Measurements from ENCODE around the gene CTNNBIP1.

Gene CTNNBIP1

GRCh38 chr1:9922342-9922741 lies 12.3 kb upstream of the CTNNBIP1 start (continued):
- TF ChIP-seq, protein P1, sequence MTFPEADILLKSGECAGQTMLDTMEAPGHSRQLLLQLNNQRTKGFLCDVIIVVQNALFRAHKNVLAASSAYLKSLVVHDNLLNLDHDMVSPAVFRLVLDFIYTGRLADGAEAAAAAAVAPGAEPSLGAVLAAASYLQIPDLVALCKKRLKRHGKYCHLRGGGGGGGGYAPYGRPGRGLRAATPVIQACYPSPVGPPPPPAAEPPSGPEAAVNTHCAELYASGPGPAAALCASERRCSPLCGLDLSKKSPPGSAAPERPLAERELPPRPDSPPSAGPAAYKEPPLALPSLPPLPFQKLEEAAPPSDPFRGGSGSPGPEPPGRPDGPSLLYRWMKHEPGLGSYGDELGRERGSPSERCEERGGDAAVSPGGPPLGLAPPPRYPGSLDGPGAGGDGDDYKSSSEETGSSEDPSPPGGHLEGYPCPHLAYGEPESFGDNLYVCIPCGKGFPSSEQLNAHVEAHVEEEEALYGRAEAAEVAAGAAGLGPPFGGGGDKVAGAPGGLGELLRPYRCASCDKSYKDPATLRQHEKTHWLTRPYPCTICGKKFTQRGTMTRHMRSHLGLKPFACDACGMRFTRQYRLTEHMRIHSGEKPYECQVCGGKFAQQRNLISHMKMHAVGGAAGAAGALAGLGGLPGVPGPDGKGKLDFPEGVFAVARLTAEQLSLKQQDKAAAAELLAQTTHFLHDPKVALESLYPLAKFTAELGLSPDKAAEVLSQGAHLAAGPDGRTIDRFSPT (tag by site-specific recombination; IDR thresholded peaks at IDR 0.05), result no peak
- peak; percentile 59 for TF ChIP-seq PRDM6 (tag by site-specific recombination; IDR thresholded peaks at IDR 0.05)
- TF ChIP-seq ZNF18 (tag by site-specific recombination; IDR thresholded peaks at IDR 0.05), result peak; percentile 72
- no peak for TF ChIP-seq SALL2 (tag by site-specific recombination; IDR thresholded peaks at IDR 0.05; ENCODE audit: borderline replicate concordance)
- TF ChIP-seq FEZF1 (tag by site-specific recombination; IDR thresholded peaks at IDR 0.05), result peak; percentile 72
- no peak for TF ChIP-seq ZNF544 (tag by site-specific recombination; IDR thresholded peaks at IDR 0.05)
- TF ChIP-seq ATF2 (tag by site-specific recombination; IDR thresholded peaks at IDR 0.05; ENCODE audit: low read depth), result no peak
- peak; percentile 29; the same call in 1 of the 2 replicates for TF ChIP-seq ZBTB17 (tag by site-specific recombination; IDR thresholded peaks at IDR 0.05)
- TF ChIP-seq ZNF639 (tag by site-specific recombination; IDR thresholded peaks at IDR 0.05), result no peak
- TF ChIP-seq ZNF211 (tag by site-specific recombination; IDR thresholded peaks at IDR 0.05; ENCODE audit: low read depth), result no peak
- 0 out of 2 replicates have a peak, but pooled peaks have one; percentile 49 for TF ChIP-seq WT1 (tag by site-specific recombination; IDR thresholded peaks at IDR 0.05)
- no peak for TF ChIP-seq ZXDB (tag by site-specific recombination; IDR thresholded peaks at IDR 0.05)
- TF ChIP-seq, protein P2, sequence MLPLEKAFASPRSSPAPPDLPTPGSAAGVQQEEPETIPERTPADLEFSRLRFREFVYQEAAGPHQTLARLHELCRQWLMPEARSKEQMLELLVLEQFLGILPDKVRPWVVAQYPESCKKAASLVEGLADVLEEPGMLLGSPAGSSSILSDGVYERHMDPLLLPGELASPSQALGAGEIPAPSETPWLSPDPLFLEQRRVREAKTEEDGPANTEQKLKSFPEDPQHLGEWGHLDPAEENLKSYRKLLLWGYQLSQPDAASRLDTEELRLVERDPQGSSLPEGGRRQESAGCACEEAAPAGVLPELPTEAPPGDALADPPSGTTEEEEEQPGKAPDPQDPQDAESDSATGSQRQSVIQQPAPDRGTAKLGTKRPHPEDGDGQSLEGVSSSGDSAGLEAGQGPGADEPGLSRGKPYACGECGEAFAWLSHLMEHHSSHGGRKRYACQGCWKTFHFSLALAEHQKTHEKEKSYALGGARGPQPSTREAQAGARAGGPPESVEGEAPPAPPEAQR (tag by site-specific recombination; IDR thresholded peaks at IDR 0.05), result no peak
- TF ChIP-seq ZNF16 (tag by site-specific recombination; IDR thresholded peaks at IDR 0.05; ENCODE audit: low read depth), result no peak
- TF ChIP-seq ZNF660 (tag by site-specific recombination; IDR thresholded peaks at IDR 0.05), result no peak
- TF ChIP-seq ZNF830 (tag by site-specific recombination; IDR thresholded peaks at IDR 0.05; ENCODE audit: low read depth), result no peak
- TF ChIP-seq, protein P3, sequence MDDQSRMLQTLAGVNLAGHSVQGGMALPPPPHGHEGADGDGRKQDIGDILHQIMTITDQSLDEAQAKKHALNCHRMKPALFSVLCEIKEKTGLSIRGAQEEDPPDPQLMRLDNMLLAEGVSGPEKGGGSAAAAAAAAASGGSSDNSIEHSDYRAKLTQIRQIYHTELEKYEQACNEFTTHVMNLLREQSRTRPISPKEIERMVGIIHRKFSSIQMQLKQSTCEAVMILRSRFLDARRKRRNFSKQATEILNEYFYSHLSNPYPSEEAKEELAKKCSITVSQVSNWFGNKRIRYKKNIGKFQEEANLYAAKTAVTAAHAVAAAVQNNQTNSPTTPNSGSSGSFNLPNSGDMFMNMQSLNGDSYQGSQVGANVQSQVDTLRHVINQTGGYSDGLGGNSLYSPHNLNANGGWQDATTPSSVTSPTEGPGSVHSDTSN (CRISPR knock-in tag; IDR thresholded peaks at IDR 0.05), result no peak
- no peak for TF ChIP-seq ZNF549 (tag by site-specific recombination; IDR thresholded peaks at IDR 0.05)
- no peak for TF ChIP-seq ZBTB21 (tag by site-specific recombination; IDR thresholded peaks at IDR 0.05)
- TF ChIP-seq ZNF433 (tag by site-specific recombination; IDR thresholded peaks at IDR 0.05; ENCODE audit: low read depth), result no peak
- TF ChIP-seq ZNF621 (tag by site-specific recombination; IDR thresholded peaks at IDR 0.05), result no peak
- no peak for TF ChIP-seq ZNF10 (tag by site-specific recombination; IDR thresholded peaks at IDR 0.05)
- TF ChIP-seq MZF1 (tag by site-specific recombination; IDR thresholded peaks at IDR 0.05; ENCODE audit: borderline replicate concordance), result no peak
- TF ChIP-seq ZNF426 (tag by site-specific recombination; IDR thresholded peaks at IDR 0.05), result no peak
- no peak for TF ChIP-seq ZNF354C (tag by site-specific recombination; IDR thresholded peaks at IDR 0.05; ENCODE audit: borderline replicate concordance, low read depth)
- TF ChIP-seq, protein P4, sequence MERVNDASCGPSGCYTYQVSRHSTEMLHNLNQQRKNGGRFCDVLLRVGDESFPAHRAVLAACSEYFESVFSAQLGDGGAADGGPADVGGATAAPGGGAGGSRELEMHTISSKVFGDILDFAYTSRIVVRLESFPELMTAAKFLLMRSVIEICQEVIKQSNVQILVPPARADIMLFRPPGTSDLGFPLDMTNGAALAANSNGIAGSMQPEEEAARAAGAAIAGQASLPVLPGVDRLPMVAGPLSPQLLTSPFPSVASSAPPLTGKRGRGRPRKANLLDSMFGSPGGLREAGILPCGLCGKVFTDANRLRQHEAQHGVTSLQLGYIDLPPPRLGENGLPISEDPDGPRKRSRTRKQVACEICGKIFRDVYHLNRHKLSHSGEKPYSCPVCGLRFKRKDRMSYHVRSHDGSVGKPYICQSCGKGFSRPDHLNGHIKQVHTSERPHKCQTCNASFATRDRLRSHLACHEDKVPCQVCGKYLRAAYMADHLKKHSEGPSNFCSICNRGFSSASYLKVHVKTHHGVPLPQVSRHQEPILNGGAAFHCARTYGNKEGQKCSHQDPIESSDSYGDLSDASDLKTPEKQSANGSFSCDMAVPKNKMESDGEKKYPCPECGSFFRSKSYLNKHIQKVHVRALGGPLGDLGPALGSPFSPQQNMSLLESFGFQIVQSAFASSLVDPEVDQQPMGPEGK (tag by site-specific recombination; IDR thresholded peaks at IDR 0.05), result no peak
- no peak for TF ChIP-seq BCL11A (tag by site-specific recombination; IDR thresholded peaks at IDR 0.05; ENCODE audit: low read depth)
- peak; percentile 56 for TF ChIP-seq ZIC2 (tag by site-specific recombination; IDR thresholded peaks at IDR 0.05)

Measured in HEK293 (cell line).